Measurements from ENCODE around the gene ST8SIA1.

GRCh38 chr12:22334410-22335100 lies at the start of gene ST8SIA1:
- TF ChIP-seq, protein P1, sequence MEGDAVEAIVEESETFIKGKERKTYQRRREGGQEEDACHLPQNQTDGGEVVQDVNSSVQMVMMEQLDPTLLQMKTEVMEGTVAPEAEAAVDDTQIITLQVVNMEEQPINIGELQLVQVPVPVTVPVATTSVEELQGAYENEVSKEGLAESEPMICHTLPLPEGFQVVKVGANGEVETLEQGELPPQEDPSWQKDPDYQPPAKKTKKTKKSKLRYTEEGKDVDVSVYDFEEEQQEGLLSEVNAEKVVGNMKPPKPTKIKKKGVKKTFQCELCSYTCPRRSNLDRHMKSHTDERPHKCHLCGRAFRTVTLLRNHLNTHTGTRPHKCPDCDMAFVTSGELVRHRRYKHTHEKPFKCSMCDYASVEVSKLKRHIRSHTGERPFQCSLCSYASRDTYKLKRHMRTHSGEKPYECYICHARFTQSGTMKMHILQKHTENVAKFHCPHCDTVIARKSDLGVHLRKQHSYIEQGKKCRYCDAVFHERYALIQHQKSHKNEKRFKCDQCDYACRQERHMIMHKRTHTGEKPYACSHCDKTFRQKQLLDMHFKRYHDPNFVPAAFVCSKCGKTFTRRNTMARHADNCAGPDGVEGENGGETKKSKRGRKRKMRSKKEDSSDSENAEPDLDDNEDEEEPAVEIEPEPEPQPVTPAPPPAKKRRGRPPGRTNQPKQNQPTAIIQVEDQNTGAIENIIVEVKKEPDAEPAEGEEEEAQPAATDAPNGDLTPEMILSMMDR (IDR thresholded peaks at IDR 0.05; ENCODE audit: insufficient read depth, low read length, poor library complexity, severe bottlenecking) = no peak
- no peak for TF ChIP-seq EZH2phosphoT487 (conservative IDR thresholded peaks at IDR 0.05; ENCODE audit: low read length)

Data from SU-DHL-6 (cell line).